NCI-H2107 treated with DMSO at 0.1 percent for 48 hours (cell line): ENCODE results near the gene RPL19.
A peak's percentile ranks its signal among the peaks of the same experiment; 100 is the strongest.

Experiments used
- DNase-seq: peaks from one replicate; lab custom pipeline; 2025; ENCODE audit not compliant: unreplicated experiment; lab: John Stamatoyannopoulos, UW

The RPL19 gene

GRCh38 chr17:39223907-39224777, 24.1 kb downstream of the RPL19 start:
- DNase-seq, result no peak

- DNase-seq, result no peak
Observed at GRCh38 chr17:39224778-39225307, 24.8 kb downstream of the RPL19 start.

- DNase-seq, result no peak
Observed at GRCh38 chr17:39225308-39225958, 25.4 kb downstream of the RPL19 start, which contains the start of gene STAC2. STAC2 (minus strand) TSS chr17:39225945; CDS start chr17:39225502, 443 bp downstream.

- DNase-seq, result peak; percentile 8
Observed at GRCh38 chr17:39225959-39226683, 26.0 kb downstream of the RPL19 start.

DNA sequence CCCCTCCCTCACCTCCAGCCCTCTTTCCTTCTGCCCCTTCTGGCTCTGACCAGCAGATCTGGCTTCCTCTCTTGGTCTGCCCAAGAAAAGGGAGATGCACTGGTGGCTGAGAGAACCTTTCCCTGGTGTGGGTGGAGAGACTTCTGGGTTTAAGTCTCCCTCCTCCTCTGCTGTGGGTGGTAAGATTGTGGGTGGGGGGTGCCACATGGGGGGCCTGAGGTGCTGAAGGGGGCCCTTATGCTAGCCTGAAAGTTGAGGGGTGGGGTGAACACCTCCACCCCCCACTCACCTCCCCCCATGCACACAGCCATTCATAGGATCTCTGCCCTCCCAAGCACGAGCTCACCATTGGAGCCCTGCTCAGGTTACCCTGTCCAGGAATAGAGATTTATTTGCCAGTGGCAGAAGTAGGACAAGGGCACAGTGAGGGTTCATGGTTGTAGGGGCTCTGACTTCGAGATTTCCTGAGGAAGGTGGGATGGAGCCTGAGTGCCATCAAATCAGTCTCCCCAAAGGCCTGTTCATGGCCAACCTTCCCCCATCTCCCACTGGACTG, 27.4 kb downstream of the RPL19 start:
- no peak for DNase-seq

DNA sequence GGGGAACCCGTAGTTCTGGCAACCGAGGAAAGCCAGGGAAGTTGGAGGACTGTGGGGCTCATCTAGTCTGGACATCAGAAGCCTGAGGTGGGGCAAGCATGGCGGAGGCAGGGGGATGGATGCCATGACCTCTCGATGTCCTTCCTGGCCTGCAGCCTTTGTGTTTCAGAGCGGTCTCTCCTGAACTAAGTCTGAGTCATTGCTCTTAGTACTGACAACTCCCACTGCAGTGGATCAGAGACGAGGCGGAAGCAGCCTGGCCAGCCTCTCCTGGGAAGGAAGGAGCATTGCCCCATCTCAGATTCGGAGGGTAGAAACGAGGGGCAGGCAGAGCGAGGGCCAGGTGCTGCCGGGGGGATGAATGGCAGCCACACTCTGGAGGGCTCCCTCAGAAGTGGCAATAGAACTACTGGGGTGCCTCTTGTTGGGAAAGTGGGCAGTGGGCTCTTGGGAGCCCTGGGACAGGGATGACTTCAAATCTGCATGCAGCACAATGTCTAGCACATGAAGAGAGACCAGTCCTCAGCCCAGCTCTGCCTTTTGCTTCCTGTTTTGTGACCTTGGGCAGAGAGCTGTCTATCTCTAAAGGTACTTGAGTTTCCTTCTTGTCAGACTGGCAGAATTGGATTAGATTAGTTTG, 29.3 kb downstream of the RPL19 start:
- no peak for DNase-seq

DNA sequence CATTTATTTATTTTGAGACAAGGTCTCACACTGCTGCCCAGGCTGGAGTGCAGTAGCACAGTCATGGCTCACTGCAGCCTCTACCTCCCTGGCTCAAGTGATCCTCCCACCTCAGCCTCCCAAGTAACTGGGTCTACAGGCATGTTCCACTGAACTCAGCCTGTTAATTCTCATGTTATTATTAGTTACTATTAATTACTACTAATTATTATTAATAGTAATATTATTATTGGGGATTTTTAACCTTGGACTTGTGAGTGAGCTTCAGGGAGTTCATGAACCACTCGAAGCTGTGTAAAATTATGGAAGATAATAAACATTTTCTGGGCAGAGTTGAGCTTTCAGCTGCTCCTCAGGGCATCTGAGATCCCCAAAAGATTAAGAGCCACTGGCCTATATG, 30.3 kb downstream of the RPL19 start:
- DNase-seq, result no peak

DNA sequence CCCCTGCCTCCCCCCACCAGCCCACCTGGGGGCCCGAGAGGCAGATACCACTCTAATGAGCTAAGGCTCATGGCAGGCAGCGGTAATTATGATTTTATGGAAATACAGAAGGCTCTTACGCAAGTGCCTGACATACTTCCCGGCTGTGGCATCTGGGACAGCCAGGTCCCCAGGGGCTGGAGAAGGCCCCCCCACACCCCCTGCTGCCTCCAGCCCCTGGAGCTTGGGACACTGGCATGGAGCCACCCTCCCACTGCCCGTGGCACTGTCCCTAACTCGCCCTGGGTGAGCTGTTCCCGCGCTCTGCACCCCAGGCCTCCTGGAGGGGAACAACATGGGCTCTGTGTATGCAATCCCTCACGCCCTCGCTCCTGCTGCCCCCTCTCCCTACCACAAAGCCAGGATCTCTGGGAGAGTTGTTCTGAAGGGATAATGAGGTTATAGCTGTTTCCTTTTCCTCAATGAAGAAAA, 31.0 kb downstream of the RPL19 start:
- DNase-seq, result no peak

DNA sequence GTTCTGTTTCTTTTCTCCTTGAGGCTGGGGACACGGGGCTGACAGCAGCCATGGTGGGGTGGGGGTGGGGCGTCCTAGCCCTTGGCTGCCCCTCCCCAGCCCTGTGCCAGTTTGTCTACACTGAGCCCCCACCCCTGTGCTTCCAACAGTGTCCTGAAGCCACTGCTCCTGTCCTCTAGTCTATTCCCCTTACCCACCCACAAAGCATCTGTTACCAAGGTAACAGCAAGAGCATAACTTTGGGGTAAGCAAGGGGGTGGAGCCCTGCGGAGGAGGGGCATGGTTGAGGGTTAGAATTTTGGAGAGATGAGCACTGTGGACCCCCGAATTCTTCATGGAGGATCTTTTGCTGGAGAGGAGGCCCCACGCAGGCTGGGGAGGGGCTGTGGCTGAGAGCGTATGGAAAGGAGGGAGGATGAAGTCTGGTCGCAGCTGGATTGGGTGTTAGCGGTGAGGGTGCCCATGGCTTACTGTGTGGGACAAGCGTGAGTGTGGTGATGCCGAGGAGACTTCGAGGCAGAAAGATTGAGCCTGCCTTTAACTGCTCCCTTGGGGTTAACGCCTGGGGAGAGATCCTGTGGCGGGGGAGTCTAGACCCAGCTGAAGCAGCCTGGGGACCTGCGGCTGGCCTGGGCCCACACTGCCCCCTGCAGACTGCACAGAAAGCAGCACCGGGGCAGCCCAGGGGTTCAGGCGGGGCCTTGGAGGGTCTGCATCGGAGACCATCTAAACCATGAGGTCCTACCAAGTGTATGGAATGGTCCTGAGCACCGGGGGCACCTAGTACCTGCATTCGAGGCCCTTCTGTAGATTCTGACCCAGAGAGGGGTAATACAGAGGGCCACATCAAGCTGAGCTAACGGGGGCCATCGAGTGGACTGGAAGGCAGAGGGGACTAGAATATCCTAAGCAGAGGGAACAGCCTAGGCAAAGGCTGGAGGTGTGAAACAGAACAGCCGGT, 31.8 kb downstream of the RPL19 start:
- peak; percentile 61 for DNase-seq

- peak; percentile 79 for DNase-seq
Observed at GRCh38 chr17:39235555-39236449, 35.7 kb downstream of the RPL19 start.

GRCh38 chr17:39236450-39236927, 36.4 kb downstream of the RPL19 start:
- DNase-seq, result peak; percentile 76

DNA sequence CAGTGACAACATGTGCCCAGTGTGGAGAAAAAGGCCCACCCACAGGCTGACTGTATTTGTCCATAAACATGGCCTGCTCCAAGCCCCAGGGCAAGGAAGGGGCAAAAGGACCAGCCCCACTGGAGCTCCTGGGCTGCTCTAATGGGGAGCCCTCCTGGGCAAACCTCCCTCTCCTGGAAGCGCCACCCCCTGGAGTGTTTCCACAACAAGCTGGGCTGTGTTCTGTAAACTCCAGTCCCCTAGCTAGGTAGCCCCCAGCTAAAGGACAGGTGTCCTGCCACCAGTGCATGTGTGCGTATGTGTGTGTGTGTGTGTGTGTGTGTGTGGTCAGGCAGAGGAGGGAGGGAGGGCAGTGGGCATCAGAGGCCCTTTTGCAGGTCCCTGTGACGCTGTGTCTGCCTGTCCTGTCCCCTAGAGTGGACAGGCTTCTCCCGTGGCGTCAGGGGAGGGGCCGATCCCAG, 36.9 kb downstream of the RPL19 start:
- peak; percentile 70 for DNase-seq

GRCh38 chr17:39237586-39237985, 37.5 kb downstream of the RPL19 start:
- no peak for DNase-seq

DNA sequence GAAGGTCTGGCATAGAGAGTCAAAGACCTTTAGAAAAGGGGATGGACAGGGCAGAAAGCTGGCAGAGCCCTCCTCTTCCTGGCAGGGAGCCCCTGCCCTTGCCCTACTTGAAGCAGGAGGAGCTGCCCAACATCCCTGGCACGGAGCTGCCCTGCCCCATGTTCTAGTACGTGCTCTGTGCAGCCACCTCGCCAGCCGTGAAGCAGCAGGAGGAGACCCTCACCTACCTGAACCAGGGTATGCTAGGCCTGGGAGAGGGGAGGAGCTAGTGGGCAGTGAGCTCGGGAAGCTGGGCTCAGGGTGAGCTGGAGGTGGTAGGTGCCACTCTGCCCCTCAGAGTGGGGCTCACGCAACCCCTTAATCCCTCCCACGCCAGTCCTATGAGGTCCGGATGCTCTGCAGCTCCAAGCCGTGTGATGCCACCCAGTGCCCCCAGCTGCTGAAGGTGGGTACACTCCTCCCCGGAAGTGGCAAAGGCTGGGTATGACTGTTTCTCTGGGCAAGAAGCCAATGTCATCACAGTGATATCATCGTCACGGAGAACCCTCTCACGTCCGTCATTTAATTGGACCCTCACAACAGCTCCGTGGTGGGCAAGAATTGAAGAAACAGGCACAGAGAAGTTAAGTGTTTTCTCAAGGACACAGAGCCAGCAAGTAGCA, 38.4 kb downstream of the RPL19 start:
- DNase-seq, result peak; percentile 12

DNA sequence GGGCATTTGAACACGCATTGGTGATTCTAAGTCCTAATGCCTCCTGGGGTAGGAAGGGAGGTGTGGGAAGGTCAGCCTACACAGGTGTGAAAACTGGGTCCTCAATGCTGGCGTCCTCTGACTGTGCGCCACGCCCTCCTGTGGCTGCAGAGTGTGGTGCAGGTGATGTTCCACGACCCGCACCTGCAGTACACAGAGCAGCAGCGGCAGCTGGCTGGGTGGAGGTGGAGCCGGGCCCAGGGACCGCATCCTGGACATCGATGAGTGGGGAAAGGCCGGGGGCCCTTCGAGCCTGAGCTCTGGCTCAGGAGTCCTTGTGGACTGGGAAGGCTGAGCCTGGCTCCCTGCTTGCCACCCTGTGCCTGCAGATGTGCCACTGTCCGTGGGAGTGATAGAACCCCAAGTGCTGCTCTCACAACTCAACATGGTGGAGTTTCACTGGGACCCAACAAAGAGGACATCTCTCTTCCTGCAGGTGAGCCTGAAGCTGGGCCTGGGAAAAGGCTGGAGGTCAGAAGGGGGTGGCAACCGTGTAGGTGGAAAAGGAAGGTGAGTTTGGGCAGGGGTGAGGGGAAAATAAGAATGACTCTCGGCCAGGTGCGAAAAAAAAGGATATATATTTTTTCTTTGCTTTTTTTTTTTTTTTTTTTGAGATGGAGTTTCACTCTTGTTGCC, 39.7 kb downstream of the RPL19 start:
- peak; percentile 45 for DNase-seq

DNA sequence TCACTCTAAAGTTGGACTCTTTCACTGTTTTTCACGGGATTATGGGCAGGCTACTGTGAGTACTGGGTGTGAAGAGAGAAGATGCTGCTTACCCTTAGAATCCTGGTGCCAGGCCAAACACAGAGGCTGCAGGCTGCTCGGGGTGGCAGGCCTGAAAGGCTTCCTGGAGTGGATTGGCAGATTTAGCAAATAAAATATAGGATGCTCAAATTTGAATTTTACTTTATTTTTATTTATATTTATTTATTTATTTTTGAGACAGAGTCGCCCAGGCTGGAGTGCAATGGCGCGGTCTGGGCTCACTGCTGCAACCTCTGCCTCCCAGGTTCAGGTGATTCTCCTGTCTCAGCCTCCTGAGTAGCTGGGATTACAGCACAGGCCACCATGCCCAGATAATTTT, 40.5 kb downstream of the RPL19 start:
- DNase-seq, result no peak

DNA sequence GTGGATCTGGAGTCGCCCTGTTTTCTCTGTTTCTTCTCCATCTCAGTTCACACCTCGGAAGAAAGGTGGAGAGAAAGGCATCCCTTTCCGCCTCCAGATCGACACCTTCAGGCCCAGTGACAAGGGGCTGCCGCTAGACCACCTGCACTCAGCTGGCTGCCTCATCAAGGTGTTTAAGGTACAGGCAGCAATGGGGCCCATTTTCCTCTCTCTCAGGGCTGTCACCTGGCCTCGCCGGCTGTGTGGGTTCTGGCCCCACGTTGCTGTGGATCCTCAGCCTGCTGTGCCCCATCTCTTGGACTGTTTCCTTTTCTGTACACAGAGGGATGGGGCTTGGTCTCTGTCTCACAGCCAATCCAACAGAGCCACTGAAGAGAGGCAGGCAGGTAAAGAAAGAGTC, 43.1 kb downstream of the RPL19 start:
- no peak for DNase-seq
